A549 treated with ZK216348 at 1 μM for 4 hours (cell line): Measurements from ENCODE around the gene HKDC1. TPM values are rescaled to one million over a fixed set of nuclear protein-coding genes. Genes with fewer than 3 reads are reported as not detected.

Experiments
- total RNA-seq: library from RNA; stranded (reverse); fragments of 200-300 nt; extraction: Qiagen RNA extraction; gene quantifications from 5 replicates; pipeline ENCODE4 v1.2.3, GENCODE V29; 2022; ENCODE audit warnings: low read depth

The HKDC1 gene, protein sequence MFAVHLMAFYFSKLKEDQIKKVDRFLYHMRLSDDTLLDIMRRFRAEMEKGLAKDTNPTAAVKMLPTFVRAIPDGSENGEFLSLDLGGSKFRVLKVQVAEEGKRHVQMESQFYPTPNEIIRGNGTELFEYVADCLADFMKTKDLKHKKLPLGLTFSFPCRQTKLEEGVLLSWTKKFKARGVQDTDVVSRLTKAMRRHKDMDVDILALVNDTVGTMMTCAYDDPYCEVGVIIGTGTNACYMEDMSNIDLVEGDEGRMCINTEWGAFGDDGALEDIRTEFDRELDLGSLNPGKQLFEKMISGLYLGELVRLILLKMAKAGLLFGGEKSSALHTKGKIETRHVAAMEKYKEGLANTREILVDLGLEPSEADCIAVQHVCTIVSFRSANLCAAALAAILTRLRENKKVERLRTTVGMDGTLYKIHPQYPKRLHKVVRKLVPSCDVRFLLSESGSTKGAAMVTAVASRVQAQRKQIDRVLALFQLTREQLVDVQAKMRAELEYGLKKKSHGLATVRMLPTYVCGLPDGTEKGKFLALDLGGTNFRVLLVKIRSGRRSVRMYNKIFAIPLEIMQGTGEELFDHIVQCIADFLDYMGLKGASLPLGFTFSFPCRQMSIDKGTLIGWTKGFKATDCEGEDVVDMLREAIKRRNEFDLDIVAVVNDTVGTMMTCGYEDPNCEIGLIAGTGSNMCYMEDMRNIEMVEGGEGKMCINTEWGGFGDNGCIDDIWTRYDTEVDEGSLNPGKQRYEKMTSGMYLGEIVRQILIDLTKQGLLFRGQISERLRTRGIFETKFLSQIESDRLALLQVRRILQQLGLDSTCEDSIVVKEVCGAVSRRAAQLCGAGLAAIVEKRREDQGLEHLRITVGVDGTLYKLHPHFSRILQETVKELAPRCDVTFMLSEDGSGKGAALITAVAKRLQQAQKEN
- 10.6 to 19.1 TPM (median 12.9 TPM) in 5 replicates for total RNA-seq

GRCh38 chr10:69220041-69220451, at the start of gene HKDC1:
TSS of gene HKDC1 (plus strand) at chr10:69220332. CDS start at chr10:69220436, 104 bp downstream.

DNA sequence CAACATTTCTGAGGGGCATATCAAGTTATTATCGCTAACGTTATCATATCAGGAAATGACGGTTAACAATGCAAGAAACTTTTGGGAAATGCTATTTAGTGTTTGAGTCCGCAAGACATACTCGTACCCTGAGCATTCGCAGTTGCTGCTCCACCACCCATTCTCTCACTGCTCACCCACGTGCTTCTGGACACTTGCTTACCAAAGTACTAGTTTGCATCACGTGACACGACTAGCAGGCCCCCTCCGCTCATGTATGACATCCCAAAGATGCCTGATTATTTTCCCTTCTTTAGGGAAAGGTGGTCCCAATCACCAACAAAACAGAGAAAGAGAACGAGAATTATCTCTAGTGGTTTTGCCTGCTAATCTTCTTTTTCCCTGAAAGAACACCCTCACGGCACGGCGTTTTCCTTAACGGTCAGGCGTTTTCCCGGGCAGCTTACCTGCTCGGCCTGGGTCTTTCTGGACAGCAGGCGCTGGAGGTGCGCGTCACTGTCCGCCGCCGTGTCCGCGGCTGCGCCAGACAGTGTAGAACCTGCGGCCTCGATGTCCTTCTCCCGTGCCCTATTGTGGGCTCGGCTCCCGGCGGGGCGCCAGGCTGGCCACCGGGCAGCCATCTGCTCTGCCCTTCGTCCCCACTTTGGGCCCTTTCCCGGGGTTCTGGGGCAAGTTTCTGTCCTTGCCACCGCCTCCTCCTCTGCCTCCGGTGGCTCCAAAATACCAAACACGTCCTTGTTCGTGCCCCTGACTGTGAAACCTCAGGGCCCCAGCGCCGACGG, 40.2 kb upstream of the HKDC1 start, which contains the start of gene SUPV3L1:
TSS of gene SUPV3L1 (plus strand) at position 492 of the 782 bp plus-strand sequence. CDS start at position 550, 58 bp downstream.

GRCh38 chr10:69278446-69278963, 58.4 kb downstream of the HKDC1 start, which contains the start of gene HK1:
TSS of gene HK1 (plus strand) at chr10:69278496.

Other genes starting within 250 kb of the HKDC1 start
- 34.6 to 51.7 TPM (median 43.5 TPM) in 5 replicates for gene KIFBP, start 231.5 kb upstream of the HKDC1 start, total RNA-seq
- gene SRGN, start 132.2 kb upstream of the HKDC1 start, total RNA-seq = 65.0 to 99.8 TPM (median 67.3 TPM) in 5 replicates
- gene VPS26A, start 96.2 kb upstream of the HKDC1 start, total RNA-seq = 38.1 to 94.4 TPM (median 47.5 TPM) in 5 replicates
- 30.8 to 36.3 TPM (median 32.4 TPM) in 5 replicates for gene SUPV3L1, start 40.1 kb upstream of the HKDC1 start, total RNA-seq
- gene HK1, start 58.2 kb downstream of the HKDC1 start, total RNA-seq = 37.5 to 44.1 TPM (median 40.7 TPM) in 5 replicates
- gene TACR2, start 196.6 kb downstream of the HKDC1 start, total RNA-seq = 0.07 to 0.15 TPM (median 0.13 TPM) in 3 of 5 replicates, not detected in the others
- gene TSPAN15, start 231.1 kb downstream of the HKDC1 start, total RNA-seq = 70.4 to 108 TPM (median 104 TPM) in 5 replicates